HEK293 (cell line): ENCODE measurements around the gene MRPL51.
"Not testable (repeated sequence)": the region's sequence is repeated elsewhere in the genome, so short reads cannot be mapped to it uniquely, and the experiment has no call there.

ENCODE experiments used
- CTCF ChIA-PET: fragments of 350-600 bp; formaldehyde crosslinking; extraction: SDS; loops from one replicate; lab custom pipeline; 2021; ENCODE audit warnings: antibody characterized with exemption; lab: Yijun Ruan, JAX
- POLR2A ChIA-PET: fragments of 300-600 bp; formaldehyde crosslinking; extraction: SDS; loops from one replicate; lab custom pipeline; 2020; ENCODE audit warnings: antibody characterized with exemption, inconsistent platforms; lab: Yijun Ruan, JAX
- H3K27ac ChIP-seq: fragments of 200-500 bp; sonication (Bioruptor generic); 2 replicates; pipeline ENCODE4 v1.5.1; 2014; ENCODE audit warnings: low read depth, low read length, control low read depth, inconsistent platforms; ENCODE audit errors: extremely low read depth
- H3K36me3 ChIP-seq, 2 experiments: fragments of 200-500 bp in 1 of 2; sonication (Bioruptor generic) in 1 of 2; 1 replicate in 1 of 2; 2 replicates in 1 of 2; pipeline ENCODE4 v1.5.1; 2014 to 2017; ENCODE audit warnings: inconsistent platforms in 2 of 2, low read length in 2 of 2; ENCODE audit not compliant: control insufficient read depth in 2 of 2, insufficient read depth in 1 of 2
- H3K4me1 ChIP-seq: fragments of 200-500 bp; sonication (Bioruptor generic); 2 replicates; pipeline ENCODE4 v1.5.1; 2014; ENCODE audit warnings: mild to moderate bottlenecking, low read length, inconsistent platforms; ENCODE audit not compliant: control insufficient read depth, insufficient read depth
- H3K4me3 ChIP-seq: 2 replicates; pipeline ENCODE4 v1.5.1; 2011; ENCODE audit warnings: low read depth, mild to moderate bottlenecking, control low read depth, low read length, moderate library complexity
- H3K9me3 ChIP-seq: fragments of 200-500 bp; sonication (Bioruptor generic); 2 replicates; pipeline ENCODE4 v1.5.1; 2014; ENCODE audit warnings: low read depth, low read length, inconsistent platforms; ENCODE audit not compliant: control insufficient read depth, insufficient read depth
- AEBP2 ChIP-seq: fragments of 450-650 bp; formaldehyde crosslinking; IDR thresholded peaks from 2 replicates; pipeline ENCODE4 v1.5.1; 2016; ENCODE audit warnings: missing biosample characterization, missing genetic modification characterization, borderline replicate concordance
- PRDM2 ChIP-seq: fragments of 450-650 bp; formaldehyde crosslinking; IDR thresholded peaks from 2 replicates; pipeline ENCODE4 v1.5.1; 2016; ENCODE audit warnings: missing biosample characterization, missing genetic modification characterization, borderline replicate concordance
- ZBTB49 ChIP-seq: fragments of 450-650 bp; formaldehyde crosslinking; IDR thresholded peaks from 2 replicates; pipeline ENCODE4 v1.5.1; 2016; ENCODE audit warnings: missing biosample characterization, missing genetic modification characterization, low read depth
- ZNF18 ChIP-seq: fragments of 450-650 bp; formaldehyde crosslinking; IDR thresholded peaks from 2 replicates; pipeline ENCODE4 v1.5.1; 2016; ENCODE audit warnings: missing biosample characterization, missing genetic modification characterization
- ZNF513 ChIP-seq: fragments of 450-650 bp; IDR thresholded peaks from 2 replicates; pipeline ENCODE4 v1.5.1; 2018; ENCODE audit warnings: missing biosample characterization, missing genetic modification characterization
- ZNF571 ChIP-seq: fragments of 450-650 bp; formaldehyde crosslinking; IDR thresholded peaks from 2 replicates; pipeline ENCODE4 v1.5.0; 2017; ENCODE audit warnings: missing biosample characterization, missing genetic modification characterization

The MRPL51 gene

GRCh38 chr12:6478416-6478815 is 14.6 kb downstream of the MRPL51 start (continued):
- no peak for TF ChIP-seq ZNF18 (tag by site-specific recombination)
- TF ChIP-seq, all 188 proteins: peak for 0

GRCh38 chr12:6477601-6478377 is 15.3 kb downstream of the MRPL51 start:
- POLR2A ChIA-PET, H3K27ac ChIP-seq, H3K4me1 ChIP-seq, H3K9me3 ChIP-seq, H3K36me3 ChIP-seq, H3K4me3 ChIP-seq: not testable (repeated sequence)
- CTCF ChIA-PET: interaction anchor here (0.7 kb wide), 1 partner anchor 141 kb away, joined by 3 read pairs; no protein-coding TSS in a partner anchor

GRCh38 chr12:6476489-6476888 is 16.6 kb downstream of the MRPL51 start:
- CTCF ChIA-PET: no interaction called here

More at GRCh38 chr12:6476489-6476888, 16.6 kb downstream of the MRPL51 start:
- no peak for TF ChIP-seq AEBP2
- no peak for TF ChIP-seq PRDM2
- no peak for TF ChIP-seq ZBTB49 (tag by site-specific recombination)
- no peak for TF ChIP-seq ZNF571 (tag by site-specific recombination)
- no peak for TF ChIP-seq ZNF513
- Histone ChIP-seq H3K27ac (no peak overlapping the region), H3K4me1 (no peaks in the 10 kb centered on the region), H3K36me3 (no peaks in the 10 kb centered on the region), H3K9me3 (no peaks in the 10 kb centered on the region), H3K4me3 (no peak overlapping the region)
- POLR2A ChIA-PET: no interaction called here
